Astrocyte of the spinal cord (primary cell): ENCODE data around the gene IQCH.

ENCODE experiments used
- DNase-seq: peaks from one replicate; pipeline ENCODE4 v3.0.0; 2011; ENCODE audit warnings: low read depth, low spot score
- H3K4me3 ChIP-seq: 2 replicates; pipeline ENCODE4 v1.5.1; 2011; ENCODE audit warnings: low read depth, mild to moderate bottlenecking, low read length, moderate library complexity
- in situ Hi-C: cut with HindIII; loops from 2 replicates; pipeline ENCODE4 v1.10.0; 2017; ENCODE audit warnings: low sequenced_read_pairs
- TF ChIP-seq, protein P1 (sequence below): IDR thresholded peaks from 2 replicates; pipeline ENCODE4 v1.5.1; 2012; ENCODE audit warnings: low read depth, mild to moderate bottlenecking, low read length, inconsistent platforms

Gene IQCH

DNA sequence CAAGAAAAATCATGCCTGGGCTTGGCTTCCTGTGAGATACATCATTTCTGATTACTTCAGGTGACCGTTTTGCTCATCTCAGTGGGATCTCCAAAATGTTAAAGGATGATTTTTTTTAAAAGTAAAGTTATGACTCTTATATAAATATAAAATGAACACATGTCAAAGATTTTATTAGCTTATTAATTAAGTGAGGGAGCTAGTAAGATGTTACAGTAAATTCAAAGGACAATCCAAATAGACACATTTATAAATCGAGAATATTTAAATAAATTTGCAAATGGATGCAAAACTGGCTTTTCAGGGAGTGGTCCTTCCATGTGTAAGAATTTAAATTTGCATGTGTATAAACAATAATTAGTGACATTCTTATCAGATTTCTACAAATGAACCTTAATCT lies 87.0 kb downstream of the IQCH start:
- no peak overlapping the region for H3K4me3 ChIP-seq
- in situ Hi-C loops, result no loop called here
- TF ChIP-seq, protein P1, sequence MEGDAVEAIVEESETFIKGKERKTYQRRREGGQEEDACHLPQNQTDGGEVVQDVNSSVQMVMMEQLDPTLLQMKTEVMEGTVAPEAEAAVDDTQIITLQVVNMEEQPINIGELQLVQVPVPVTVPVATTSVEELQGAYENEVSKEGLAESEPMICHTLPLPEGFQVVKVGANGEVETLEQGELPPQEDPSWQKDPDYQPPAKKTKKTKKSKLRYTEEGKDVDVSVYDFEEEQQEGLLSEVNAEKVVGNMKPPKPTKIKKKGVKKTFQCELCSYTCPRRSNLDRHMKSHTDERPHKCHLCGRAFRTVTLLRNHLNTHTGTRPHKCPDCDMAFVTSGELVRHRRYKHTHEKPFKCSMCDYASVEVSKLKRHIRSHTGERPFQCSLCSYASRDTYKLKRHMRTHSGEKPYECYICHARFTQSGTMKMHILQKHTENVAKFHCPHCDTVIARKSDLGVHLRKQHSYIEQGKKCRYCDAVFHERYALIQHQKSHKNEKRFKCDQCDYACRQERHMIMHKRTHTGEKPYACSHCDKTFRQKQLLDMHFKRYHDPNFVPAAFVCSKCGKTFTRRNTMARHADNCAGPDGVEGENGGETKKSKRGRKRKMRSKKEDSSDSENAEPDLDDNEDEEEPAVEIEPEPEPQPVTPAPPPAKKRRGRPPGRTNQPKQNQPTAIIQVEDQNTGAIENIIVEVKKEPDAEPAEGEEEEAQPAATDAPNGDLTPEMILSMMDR, result no peak
- DNase-seq, result no peak

DNA sequence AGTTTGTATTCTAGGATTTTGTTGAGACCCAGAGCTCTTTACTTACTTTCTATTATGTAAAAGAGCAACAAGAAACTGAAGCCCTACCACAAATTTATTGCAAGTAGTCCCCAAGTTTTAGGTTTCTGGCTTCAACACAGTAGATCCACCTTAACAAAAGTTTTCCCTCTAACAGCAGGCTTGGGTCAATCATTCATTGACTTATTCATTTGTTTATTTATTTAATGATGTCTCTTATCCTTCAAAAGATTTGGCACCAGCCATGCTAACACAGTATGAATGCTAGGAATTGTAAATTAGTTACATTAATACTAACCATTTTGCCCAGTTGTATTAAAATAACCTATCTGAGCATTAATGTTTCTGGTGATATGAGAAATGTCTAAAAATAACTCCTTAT lies 88.6 kb downstream of the IQCH start:
- TF ChIP-seq, protein P1, result no peak
- in situ Hi-C loops, result no loop called here
- DNase-seq, result no peak

DNA sequence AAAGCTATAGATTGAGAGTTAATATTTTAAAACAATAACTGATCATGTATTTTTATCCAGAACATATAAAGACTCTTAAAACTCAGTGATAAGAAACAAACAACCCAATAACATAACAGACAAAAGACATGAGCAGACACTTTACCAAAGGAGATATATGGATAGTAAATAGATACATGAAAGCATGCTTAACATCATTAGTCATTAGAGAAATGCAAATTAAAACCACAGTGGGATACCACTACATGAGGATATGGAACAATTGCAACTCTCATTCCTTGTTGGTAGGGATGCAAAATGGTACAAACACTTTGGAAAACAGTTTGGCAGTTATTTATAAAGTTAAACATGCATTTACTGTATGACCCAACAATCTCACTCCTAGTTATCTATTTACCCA lies 95.0 kb downstream of the IQCH start:
- TF ChIP-seq, protein P1, result no peak
- no peak overlapping the region for H3K4me3 ChIP-seq
- no peak for DNase-seq
- in situ Hi-C loops, result no loop called here

More for the DNA sequence above, 88.6 kb downstream of the IQCH start:
- no peak overlapping the region for H3K4me3 ChIP-seq

DNA sequence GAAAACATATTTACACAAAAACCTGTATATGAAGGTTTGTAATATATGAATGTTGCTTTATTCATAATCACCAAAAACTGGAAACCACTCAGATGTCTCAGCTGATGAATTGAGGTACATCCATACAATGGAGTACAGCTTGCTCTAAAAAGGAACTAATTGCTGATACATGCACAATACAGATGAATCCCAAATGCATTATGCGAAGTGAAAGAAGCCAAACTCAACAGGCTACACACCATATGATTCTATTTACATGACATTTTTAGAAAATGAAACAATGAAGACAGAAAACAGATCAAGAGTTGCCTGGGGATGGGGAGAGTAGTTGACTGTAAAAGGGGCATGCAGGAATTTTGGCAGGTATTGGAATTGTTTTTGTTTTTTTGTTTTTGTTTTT lies 95.5 kb downstream of the IQCH start:
- in situ Hi-C loops, result no loop called here
- DNase-seq, result no peak
- H3K4me3 ChIP-seq, result no peak overlapping the region
- TF ChIP-seq, protein P1, result no peak

DNA sequence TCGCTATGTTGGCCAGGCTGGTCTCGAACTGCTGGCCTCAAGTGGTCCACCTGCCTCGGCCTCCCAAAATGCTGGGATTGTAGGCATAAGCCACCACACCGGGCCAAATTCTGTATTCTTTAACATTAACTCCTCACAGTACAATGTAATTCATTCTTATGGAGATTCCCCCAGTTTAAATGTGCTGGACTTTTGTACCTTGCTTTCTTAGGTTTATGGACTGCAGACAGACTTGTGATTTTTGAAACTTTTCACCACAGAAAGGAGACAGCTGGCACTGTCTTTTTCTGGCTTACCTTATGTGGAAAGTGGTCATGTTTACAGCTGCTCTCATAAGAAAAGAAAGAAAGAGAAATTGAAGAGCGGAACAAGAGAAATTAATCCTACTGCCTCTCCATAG lies 103.8 kb downstream of the IQCH start:
- TF ChIP-seq, protein P1, result no peak
- no peak overlapping the region for H3K4me3 ChIP-seq
- in situ Hi-C loops, result no loop called here
- no peak for DNase-seq

DNA sequence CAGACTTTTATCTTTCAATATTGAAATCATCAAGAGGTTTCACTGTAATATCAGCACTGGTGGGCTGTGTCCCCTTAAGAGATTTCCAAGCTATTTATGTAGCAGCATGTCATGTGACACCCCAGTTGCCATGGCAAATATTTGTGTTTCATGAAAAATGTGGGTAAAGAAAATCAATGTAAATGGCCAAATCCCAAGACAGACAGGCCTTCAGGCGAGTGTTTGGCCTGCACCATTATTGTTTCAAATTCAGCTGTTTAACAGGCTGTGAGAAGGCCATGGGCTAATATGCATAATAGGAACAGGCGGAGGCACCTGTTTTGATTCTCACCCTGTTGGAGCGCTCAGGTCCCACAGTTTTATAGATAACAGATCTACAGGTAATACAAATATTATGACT lies 104.2 kb downstream of the IQCH start:
- in situ Hi-C loops, result no loop called here
- no peak for DNase-seq
- no peak overlapping the region for H3K4me3 ChIP-seq
- TF ChIP-seq, protein P1, result no peak
